Vagina (tissue), 2 donors: Measurements from ENCODE around the gene EVX1. TPM values are rescaled to one million over a fixed set of nuclear protein-coding genes. Genes with fewer than 3 reads are reported as not detected.
A peak's percentile ranks its signal among the peaks of the same experiment; 100 is the strongest.

Experiments used
- DNase-seq, 2 donors: peaks; one replicate each; pipeline ENCODE4 v3.0.0-alpha.2; 2017; ENCODE audit errors: extremely low spot score in 2 of 2
- H3K27ac ChIP-seq: fragments of 200-600 bp; sonication (generic); one replicate; pipeline ENCODE4 v1.5.1; 2019
- H3K27me3 ChIP-seq: fragments of 200-600 bp; sonication (generic); one replicate; pipeline ENCODE4 v1.5.1; 2019
- H3K36me3 ChIP-seq, 2 donors: fragments of 200-600 bp; sonication (generic); one replicate each; pipeline ENCODE4 v1.5.1; 2017 to 2019
- H3K4me1 ChIP-seq: fragments of 200-600 bp; sonication (generic); one replicate; pipeline ENCODE4 v1.5.1; 2019
- H3K4me3 ChIP-seq, 2 donors: fragments of 200-600 bp; sonication (generic); 1 replicate in 1 of 2; 2 replicates in 1 of 2; pipeline ENCODE4 v1.5.1; 2016 to 2019
- H3K9me3 ChIP-seq: fragments of 200-600 bp; sonication (generic); one replicate; pipeline ENCODE4 v1.5.1; 2019
- CTCF ChIP-seq, 3 experiments: fragments of 450-650 bp in 2 of 3; fragments of 200-600 bp in 1 of 3; sonication (generic) in 1 of 3; IDR thresholded peaks; one replicate each; pipeline ENCODE4 v1.5.1; 2017 to 2019; ENCODE audit warnings: antibody characterized with exemption in 3 of 3, mild to moderate bottlenecking in 2 of 3, moderate library complexity in 2 of 3
- POLR2A ChIP-seq, 2 donors: fragments of 450-650 bp; IDR thresholded peaks; one replicate each; pipeline ENCODE4 v1.6.1; 2017; ENCODE audit warnings: antibody characterized with exemption in 2 of 2, mild to moderate bottlenecking in 2 of 2, moderate library complexity in 2 of 2
- POLR2AphosphoS5 ChIP-seq, 2 donors: sonication (generic); formaldehyde crosslinking; IDR thresholded peaks; one replicate each; pipeline ENCODE4 v1.9.0; 2017; ENCODE audit warnings: antibody characterized with exemption in 2 of 2, mild to moderate bottlenecking in 2 of 2, low read depth in 1 of 2; ENCODE audit not compliant: insufficient read depth in 1 of 2
- intact Hi-C: fragments of 100-400 bp; cut with DNase I; formaldehyde crosslinking; loops from one replicate; pipeline ENCODE4 v1.15.1; 2023
- total RNA-seq: library from RNA; depleted of rRNA; stranded (reverse); fragments of >200 nt; gene quantifications from one replicate; pipeline ENCODE4 v1.2.3, GENCODE V29; 2016

Gene EVX1
- total RNA-seq, 1 donor from 2014 or later: 2.5 TPM

GRCh38 chr7:27244488-27245123 is 2.0 kb downstream of the EVX1 start:
- DNase-seq: no peak
- Histone ChIP-seq H3K27ac (no peak overlapping the region), H3K4me1 (peaks cover 34% of the 10 kb centered on the region), H3K27me3 (no peaks in the 10 kb centered on the region), H3K36me3 (no peaks in the 10 kb centered on the region), H3K4me3 (no peak overlapping the region), H3K9me3 (no peaks in the 10 kb centered on the region)
- no peak for TF ChIP-seq CTCF (IDR thresholded peaks at IDR 0.05)
- TF ChIP-seq POLR2A (IDR thresholded peaks at IDR 0.05): no peak
- no peak for TF ChIP-seq POLR2AphosphoS5 (IDR thresholded peaks at IDR 0.05; ENCODE audit: insufficient read depth in 1 of 2, low read depth in 1 of 2)
- intact Hi-C loops: no loop called here

GRCh38 chr7:27245124-27245797 is 2.7 kb downstream of the EVX1 start:
- H3K27me3 ChIP-seq: no peaks in the 10 kb centered on the region
- no peak for DNase-seq

GRCh38 chr7:27245798-27246691 is 3.4 kb downstream of the EVX1 start:
- peak overlapping the region in 1 of 2 donors; percentile 7 for H3K4me3 ChIP-seq
- TF ChIP-seq POLR2AphosphoS5 (IDR thresholded peaks at IDR 0.05; ENCODE audit: insufficient read depth in 1 of 2, low read depth in 1 of 2): no peak
- no peak for TF ChIP-seq POLR2A (IDR thresholded peaks at IDR 0.05)
- no peak for TF ChIP-seq CTCF (IDR thresholded peaks at IDR 0.05)

More at GRCh38 chr7:27245124-27245797, 2.7 kb downstream of the EVX1 start:
- intact Hi-C loops: no loop called here
- Histone ChIP-seq H3K9me3 (no peaks in the 10 kb centered on the region), H3K36me3 (no peaks in the 10 kb centered on the region), H3K27ac (no peak overlapping the region), H3K4me3 (no peak overlapping the region), H3K4me1 (peaks cover 33% of the 10 kb centered on the region)
- no peak for TF ChIP-seq POLR2A (IDR thresholded peaks at IDR 0.05)
- no peak for TF ChIP-seq CTCF (IDR thresholded peaks at IDR 0.05)
- TF ChIP-seq POLR2AphosphoS5 (IDR thresholded peaks at IDR 0.05; ENCODE audit: insufficient read depth in 1 of 2, low read depth in 1 of 2): no peak

GRCh38 chr7:27247000-27247399 is 4.4 kb downstream of the EVX1 start:
- H3K4me1 ChIP-seq: peaks cover 25% of the 10 kb centered on the region
- no peaks in the 10 kb centered on the region for H3K27me3 ChIP-seq
- H3K9me3 ChIP-seq: no peaks in the 10 kb centered on the region
- TF ChIP-seq POLR2A (IDR thresholded peaks at IDR 0.05): no peak
- no peak for TF ChIP-seq POLR2AphosphoS5 (IDR thresholded peaks at IDR 0.05; ENCODE audit: insufficient read depth in 1 of 2, low read depth in 1 of 2)
- TF ChIP-seq CTCF (IDR thresholded peaks at IDR 0.05): no peak
- H3K4me3 ChIP-seq: no peak overlapping the region
- H3K36me3 ChIP-seq: no peaks in the 10 kb centered on the region
- intact Hi-C loops: no loop called here
- no peak overlapping the region for H3K27ac ChIP-seq
- DNase-seq: no peak

More at GRCh38 chr7:27245798-27246691, 3.4 kb downstream of the EVX1 start:
- no peak for DNase-seq
- Histone ChIP-seq H3K27ac (no peak overlapping the region), H3K9me3 (no peaks in the 10 kb centered on the region), H3K4me1 (peaks cover 30% of the 10 kb centered on the region), H3K36me3 (no peaks in the 10 kb centered on the region), H3K27me3 (no peaks in the 10 kb centered on the region)
- intact Hi-C loops: no loop called here
